Liver (tissue), 9 donors: ENCODE measurements around the gene MAN1C1. TPM values are rescaled to one million over a fixed set of nuclear protein-coding genes. Genes with fewer than 3 reads are reported as not detected.

Experiments
- DNase-seq: peaks from one replicate; pipeline ENCODE4 v3.0.0-alpha.2; 2017; ENCODE audit warnings: low spot score
- H3K27ac ChIP-seq, 2 donors: one replicate each; pipeline ENCODE4 v1.7.0; 2013; ENCODE audit warnings: inconsistent platforms in 2 of 2, low read length in 2 of 2, control low read depth in 1 of 2, low read depth in 1 of 2, mild to moderate bottlenecking in 1 of 2
- H3K27me3 ChIP-seq, 4 donors: one replicate each; pipeline versions ENCODE4 v1.6.1 to v1.7.0; 2013; ENCODE audit warnings: low read length in 3 of 4, inconsistent platforms in 1 of 4, mild to moderate bottlenecking in 1 of 4, moderate library complexity in 1 of 4; ENCODE audit not compliant: control insufficient read depth in 4 of 4, insufficient read depth in 4 of 4
- H3K36me3 ChIP-seq, 4 donors: one replicate each; pipeline versions ENCODE4 v1.6.1 to v1.7.0; 2013; ENCODE audit warnings: low read length in 3 of 4, mild to moderate bottlenecking in 3 of 4, low read depth in 1 of 4, moderate library complexity in 1 of 4; ENCODE audit not compliant: control insufficient read depth in 4 of 4, insufficient read depth in 3 of 4
- H3K4me1 ChIP-seq, 4 donors: one replicate each; pipeline versions ENCODE4 v1.6.1 to v1.7.0; 2013; ENCODE audit warnings: low read length in 3 of 4, mild to moderate bottlenecking in 3 of 4, moderate library complexity in 1 of 4; ENCODE audit not compliant: control insufficient read depth in 4 of 4, insufficient read depth in 4 of 4
- H3K4me3 ChIP-seq, 3 donors: one replicate each; pipeline versions ENCODE4 v1.6.1 to v1.7.0; 2013; ENCODE audit warnings: low read length in 3 of 3, control low read depth in 1 of 3, low read depth in 1 of 3, mild to moderate bottlenecking in 1 of 3
- H3K9ac ChIP-seq, 2 donors: one replicate each; pipeline ENCODE4 v1.7.0; 2013; ENCODE audit warnings: low read length in 2 of 2, mild to moderate bottlenecking in 2 of 2, moderate library complexity in 2 of 2, control low read depth in 1 of 2, low read depth in 1 of 2
- H3K9me3 ChIP-seq, 4 donors: one replicate each; pipeline versions ENCODE4 v1.6.1 to v1.7.0; 2013; ENCODE audit warnings: low read length in 3 of 4; ENCODE audit not compliant: control insufficient read depth in 4 of 4
- ATF3 ChIP-seq: IDR thresholded peaks from 2 replicates; pipeline ENCODE4 v1.6.1; 2016; ENCODE audit warnings: antibody characterized with exemption
- EGR1 ChIP-seq, 2 donors: IDR thresholded peaks; 2 replicates each; pipeline ENCODE4 v1.6.1; 2016 to 2018; ENCODE audit warnings: antibody characterized with exemption in 2 of 2, low read depth in 2 of 2
- FOXA1 ChIP-seq: IDR thresholded peaks from 2 replicates; pipeline ENCODE4 v1.6.1; 2016; ENCODE audit warnings: antibody characterized with exemption
- FOXA2 ChIP-seq: IDR thresholded peaks from 2 replicates; pipeline ENCODE4 v1.6.1; 2016; ENCODE audit warnings: antibody characterized with exemption
- GABPA ChIP-seq, 2 donors: IDR thresholded peaks in 1 of 2; conservative IDR thresholded peaks in 1 of 2; 2 replicates each; pipeline ENCODE4 v1.6.1; 2016; ENCODE audit warnings: antibody characterized with exemption in 2 of 2, mild to moderate bottlenecking in 1 of 2, moderate library complexity in 1 of 2
- HNF4A ChIP-seq, 2 donors: conservative IDR thresholded peaks; 2 replicates each; pipeline ENCODE4 v1.6.1; 2016; ENCODE audit warnings: antibody characterized with exemption in 2 of 2, mild to moderate bottlenecking in 2 of 2
- JUND ChIP-seq, 2 donors: IDR thresholded peaks; 2 replicates each; pipeline ENCODE4 v1.6.1; 2016; ENCODE audit warnings: antibody characterized with exemption in 2 of 2
- MAX ChIP-seq: IDR thresholded peaks from 2 replicates; pipeline ENCODE4 v1.6.1; 2016; ENCODE audit warnings: antibody characterized with exemption
- NR2F2 ChIP-seq: IDR thresholded peaks from 2 replicates; pipeline ENCODE4 v1.6.1; 2016; ENCODE audit warnings: antibody characterized with exemption
- RAD21 ChIP-seq, 2 donors: IDR thresholded peaks; 2 replicates each; pipeline ENCODE4 v1.6.1; 2016; ENCODE audit warnings: antibody characterized with exemption in 2 of 2, mild to moderate bottlenecking in 2 of 2
- REST ChIP-seq: IDR thresholded peaks from 2 replicates; pipeline ENCODE4 v1.6.1; 2016; ENCODE audit warnings: antibody characterized with exemption, mild to moderate bottlenecking
- RXRA ChIP-seq, 2 donors: IDR thresholded peaks; 2 replicates each; pipeline ENCODE4 v1.6.1; 2017 to 2018; ENCODE audit warnings: antibody characterized with exemption in 2 of 2, mild to moderate bottlenecking in 1 of 2
- SP1 ChIP-seq: IDR thresholded peaks from 2 replicates; pipeline ENCODE4 v1.6.1; 2018; ENCODE audit warnings: antibody characterized with exemption, mild to moderate bottlenecking
- TAF1 ChIP-seq: conservative IDR thresholded peaks from 2 replicates; pipeline ENCODE4 v1.6.1; 2016; ENCODE audit warnings: antibody characterized with exemption, mild to moderate bottlenecking
- YY1 ChIP-seq: IDR thresholded peaks from 2 replicates; pipeline ENCODE4 v1.6.1; 2016; ENCODE audit warnings: antibody characterized with exemption, mild to moderate bottlenecking
- WGBS: extraction: QIAGEN DNeasy Blood & Tissue Kit; methylation state at CpG from one replicate; pipeline ENCODE4 v1.1.7; 2013; 5-methylcytosine and 5-hydroxymethylcytosine counted together
- polyA plus RNA-seq, 2 donors: library from polyadenylated mRNA; stranded (reverse) in 1 of 2; unstranded in 1 of 2; fragments of 200-250 nt in 1 of 2; fragments of >200 nt in 1 of 2; fragmentation: Nextera tagmentation in 1 of 2; extraction: Ambion mirVana in 1 of 2; gene quantifications; one replicate each; pipeline versions ENCODE4 v1.2.1 to v1.2.3, GENCODE V29; 2013 to 2015
- total RNA-seq, 2 donors: library from RNA; depleted of rRNA; stranded (reverse); fragments of >200 nt; gene quantifications; one replicate each; pipeline ENCODE4 v1.2.3, GENCODE V29; 2014
- TF ChIP-seq, protein P1 (sequence below): IDR thresholded peaks from 2 replicates; pipeline ENCODE4 v1.6.1; 2016; ENCODE audit warnings: antibody characterized with exemption
- donor health status: healthy.
- donor health status: healthy.
- donor health status: healthy.
- donor health status: healthy.
- donor health status: healthy.

Gene MAN1C1
- total and polyA plus RNA-seq, 4 donors, result 6.3 to 16.0 (median 8.1) TPM

- TF ChIP-seq MAX (no peak), GABPA (IDR thresholded peaks at IDR 0.05 in 1 of 2, conservative IDR thresholded peaks at IDR 0.05 in 1 of 2) (no peak), TAF1 (no peak), ATF3 (no peak)
These were observed 191.1 kb downstream of the MAN1C1 start (continued) for GRCh38 chr1:25807480-25808390.

DNA sequence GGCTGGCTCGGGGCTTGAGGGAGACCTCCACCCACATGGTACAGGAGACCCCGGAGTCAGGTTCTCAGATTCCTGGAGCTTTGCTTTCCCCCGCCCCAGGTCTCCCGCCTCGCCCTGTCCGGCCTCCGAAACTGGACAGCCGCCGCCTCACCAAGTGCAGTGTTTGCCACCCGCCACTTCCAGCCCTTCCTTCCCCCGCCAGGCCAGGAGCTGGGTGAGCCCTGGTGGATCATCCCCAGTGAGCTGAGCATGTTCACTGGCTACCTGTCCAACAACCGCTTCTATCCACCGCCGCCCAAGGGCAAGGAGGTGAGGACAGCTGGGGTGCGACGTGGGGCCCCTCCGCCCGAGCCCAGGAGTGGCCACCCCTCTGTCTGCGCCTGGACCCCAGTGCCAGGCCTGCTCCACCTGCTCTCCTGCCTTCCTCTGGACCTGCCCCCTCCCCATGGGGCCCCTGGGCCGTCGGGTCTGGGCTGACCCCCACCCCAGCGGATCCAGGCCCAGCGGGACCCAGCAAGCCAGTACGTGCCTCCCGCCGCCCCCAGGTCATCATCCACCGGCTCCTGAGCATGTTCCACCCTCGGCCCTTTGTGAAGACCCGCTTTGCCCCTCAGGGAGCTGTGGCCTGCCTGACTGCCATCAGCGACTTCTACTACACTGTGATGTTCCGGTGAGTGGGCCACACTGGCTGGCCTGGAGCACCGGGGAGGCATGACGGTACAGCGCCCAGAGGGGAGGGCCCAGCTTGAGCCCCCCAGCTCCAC is 192.1 kb downstream of the MAN1C1 start:
- Histone ChIP-seq H3K9ac (no peak overlapping the region), H3K36me3 (peaks cover 0 to 18% (median 5%) of the 10 kb centered on the region in 4 donors), H3K4me3 (no peak overlapping the region), H3K27ac (no peak overlapping the region), H3K9me3 (no peaks in the 10 kb centered on the region), H3K27me3 (no peaks in the 10 kb centered on the region), H3K4me1 (no peaks in the 10 kb centered on the region)
- WGBS, result 94% methylated on average over 34 of the region's 34 CpGs
- TF ChIP-seq, protein P1, sequence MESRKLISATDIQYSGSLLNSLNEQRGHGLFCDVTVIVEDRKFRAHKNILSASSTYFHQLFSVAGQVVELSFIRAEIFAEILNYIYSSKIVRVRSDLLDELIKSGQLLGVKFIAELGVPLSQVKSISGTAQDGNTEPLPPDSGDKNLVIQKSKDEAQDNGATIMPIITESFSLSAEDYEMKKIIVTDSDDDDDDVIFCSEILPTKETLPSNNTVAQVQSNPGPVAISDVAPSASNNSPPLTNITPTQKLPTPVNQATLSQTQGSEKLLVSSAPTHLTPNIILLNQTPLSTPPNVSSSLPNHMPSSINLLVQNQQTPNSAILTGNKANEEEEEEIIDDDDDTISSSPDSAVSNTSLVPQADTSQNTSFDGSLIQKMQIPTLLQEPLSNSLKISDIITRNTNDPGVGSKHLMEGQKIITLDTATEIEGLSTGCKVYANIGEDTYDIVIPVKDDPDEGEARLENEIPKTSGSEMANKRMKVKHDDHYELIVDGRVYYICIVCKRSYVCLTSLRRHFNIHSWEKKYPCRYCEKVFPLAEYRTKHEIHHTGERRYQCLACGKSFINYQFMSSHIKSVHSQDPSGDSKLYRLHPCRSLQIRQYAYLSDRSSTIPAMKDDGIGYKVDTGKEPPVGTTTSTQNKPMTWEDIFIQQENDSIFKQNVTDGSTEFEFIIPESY, result no peak
- TF ChIP-seq SP1 (no peak), FOXA2 (no peak), NR2F2 (no peak), JUND (IDR thresholded peaks at IDR 0.05) (no peak), FOXA1 (no peak), YY1 (no peak), HNF4A (conservative IDR thresholded peaks at IDR 0.05) (no peak), RAD21 (IDR thresholded peaks at IDR 0.05) (no peak), EGR1 (IDR thresholded peaks at IDR 0.05; ENCODE audit: low read depth in 2 of 2) (no peak), REST (no peak), TAF1 (no peak), RXRA (IDR thresholded peaks at IDR 0.05) (no peak)
- no peak for DNase-seq
